Measurements from ENCODE around the gene TAF9B. TPM values are rescaled to one million over a fixed set of nuclear protein-coding genes. Genes with fewer than 3 reads are reported as not detected.
A peak's percentile ranks its signal among the peaks of the same experiment; 100 is the strongest.
"Not testable (repeated sequence)": the region's sequence is repeated elsewhere in the genome, so short reads cannot be mapped to it uniquely, and the experiment has no call there.

Gene TAF9B
- total RNA-seq, 1 donor from 2014 or later: 15.3 TPM

DNA sequence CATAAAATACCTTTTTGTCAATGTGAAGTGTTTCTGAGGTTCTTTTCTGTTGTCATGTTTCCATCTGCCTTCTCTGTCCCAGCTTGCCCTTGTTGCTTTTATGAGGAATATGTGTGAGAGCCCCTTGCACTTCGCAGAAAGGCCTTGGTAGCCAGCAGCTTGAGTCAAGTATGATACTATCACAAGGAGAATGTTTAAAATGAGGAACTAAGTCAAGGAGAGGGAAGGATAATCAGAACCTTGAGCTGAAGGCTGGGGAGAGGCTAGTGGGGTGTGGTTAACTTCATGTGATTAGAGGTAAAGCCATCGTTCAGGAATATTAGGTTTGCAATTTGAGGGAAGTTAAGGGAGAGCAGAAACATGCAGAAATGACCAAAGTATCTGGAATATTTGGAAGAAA, 22.7 kb downstream of the TAF9B start:
- DNase-seq (ENCODE audit: low spot score): no peak

- DNase-seq (ENCODE audit: low spot score): no peak
Observed at GRCh38 chrX:78116365-78116764, 23.1 kb downstream of the TAF9B start.

DNA sequence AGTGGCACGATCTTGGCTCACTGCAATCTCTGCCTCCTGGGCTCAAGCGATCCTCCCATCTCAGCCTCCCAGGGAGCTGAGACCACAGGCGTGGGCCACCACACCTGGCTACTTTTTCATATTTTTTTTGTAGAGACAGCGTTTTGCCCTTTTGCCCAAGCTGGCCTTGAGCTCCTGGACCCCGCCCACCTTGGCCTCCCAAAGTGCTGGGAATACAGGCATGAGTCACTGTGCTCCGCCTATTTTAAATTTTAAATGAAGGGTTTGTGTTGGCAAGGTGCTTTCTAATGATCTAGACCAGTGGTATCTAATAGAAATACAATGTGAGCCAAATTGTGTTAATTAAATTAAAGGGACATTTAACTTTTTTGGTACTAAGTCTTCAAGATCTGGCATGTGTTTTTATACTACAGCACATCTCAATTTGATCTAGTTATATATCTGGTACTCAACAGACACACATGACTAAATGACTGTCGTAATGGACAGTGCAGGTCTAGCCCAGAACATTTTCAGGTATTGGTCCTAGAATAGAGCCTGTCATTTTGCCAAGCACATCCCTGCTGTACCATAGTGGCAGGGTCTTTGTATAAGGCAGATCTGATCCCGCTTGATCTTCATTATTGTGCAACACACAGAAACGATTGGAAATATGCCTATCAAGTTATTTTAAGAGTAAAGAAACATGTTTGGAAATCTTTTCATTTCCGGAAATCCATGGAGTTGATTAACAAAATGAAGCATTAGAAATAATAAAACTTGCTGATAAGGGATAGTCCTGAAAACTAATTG, 28.1 kb downstream of the TAF9B start:
- no peak for DNase-seq (ENCODE audit: low spot score)

DNA sequence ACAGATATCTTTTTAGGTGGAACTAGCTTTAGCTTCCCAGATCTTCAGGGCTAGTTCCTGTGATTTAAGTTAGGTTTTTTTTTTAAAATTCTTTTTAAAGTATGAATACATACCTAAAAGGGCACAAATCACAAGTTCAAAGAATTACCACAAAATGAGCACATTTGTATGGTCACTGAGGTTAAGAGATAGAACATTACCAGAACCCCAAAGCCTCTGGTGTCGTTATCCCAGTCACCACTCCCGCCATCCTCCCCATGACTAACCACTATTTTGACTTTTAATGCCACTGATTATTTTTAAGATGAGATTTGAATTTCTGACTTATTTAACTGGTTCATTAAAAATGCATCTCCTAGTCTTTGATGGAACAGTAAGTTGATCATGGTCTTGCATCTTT, 30.0 kb downstream of the TAF9B start:
- no peak for DNase-seq (ENCODE audit: low spot score)

DNA sequence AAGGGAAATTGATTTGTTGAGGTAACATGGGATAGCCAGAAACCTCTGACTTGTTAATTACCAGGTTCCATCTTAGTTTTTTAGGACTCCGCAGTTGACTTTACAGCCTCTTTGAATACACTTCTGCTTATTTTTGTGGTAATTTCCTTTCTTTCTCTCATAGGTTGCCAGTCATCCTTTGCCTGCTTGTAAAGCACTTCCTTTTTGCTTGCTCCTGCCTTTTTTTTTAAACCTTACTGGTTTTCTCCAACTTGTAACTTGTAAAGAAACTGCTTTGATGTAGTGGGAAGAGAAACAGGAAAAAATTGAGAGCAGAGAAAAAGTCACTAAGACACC, 32.8 kb downstream of the TAF9B start:
- no peak for DNase-seq (ENCODE audit: low spot score)

DNA sequence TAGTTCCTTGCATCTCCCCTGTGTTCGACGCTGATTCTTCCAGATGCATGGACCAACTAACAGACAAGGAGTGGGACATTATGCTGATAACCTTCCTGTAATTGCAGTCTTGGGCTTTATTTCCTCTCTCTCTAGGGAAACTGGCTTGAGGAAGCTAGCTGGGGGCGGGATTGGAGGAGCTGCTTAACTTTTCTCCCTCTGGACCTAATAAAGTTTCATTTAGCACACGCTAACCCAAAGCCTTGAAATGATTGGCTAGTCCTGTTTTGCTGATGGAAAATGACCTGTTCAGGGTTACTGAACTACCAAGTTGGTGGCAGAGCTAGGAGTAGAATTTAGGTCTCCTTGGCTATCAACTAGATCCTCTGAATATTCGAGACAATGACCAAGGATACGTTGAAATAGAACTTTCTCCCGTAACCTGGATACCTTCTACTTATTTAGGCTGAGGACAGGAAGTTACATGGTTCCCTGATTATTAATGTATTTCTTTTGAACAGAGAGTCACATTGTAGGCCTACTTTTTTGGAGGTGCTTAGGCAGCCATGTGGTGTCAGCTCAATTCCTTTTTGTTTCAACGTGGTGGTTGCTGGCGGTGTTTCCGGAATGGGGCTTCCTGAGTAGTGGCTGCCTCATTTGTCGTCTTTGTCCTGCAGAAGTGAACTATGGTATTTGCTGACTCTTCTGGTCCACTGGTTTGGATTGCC, 33.4 kb downstream of the TAF9B start:
- no peak for DNase-seq (ENCODE audit: low spot score)

DNA sequence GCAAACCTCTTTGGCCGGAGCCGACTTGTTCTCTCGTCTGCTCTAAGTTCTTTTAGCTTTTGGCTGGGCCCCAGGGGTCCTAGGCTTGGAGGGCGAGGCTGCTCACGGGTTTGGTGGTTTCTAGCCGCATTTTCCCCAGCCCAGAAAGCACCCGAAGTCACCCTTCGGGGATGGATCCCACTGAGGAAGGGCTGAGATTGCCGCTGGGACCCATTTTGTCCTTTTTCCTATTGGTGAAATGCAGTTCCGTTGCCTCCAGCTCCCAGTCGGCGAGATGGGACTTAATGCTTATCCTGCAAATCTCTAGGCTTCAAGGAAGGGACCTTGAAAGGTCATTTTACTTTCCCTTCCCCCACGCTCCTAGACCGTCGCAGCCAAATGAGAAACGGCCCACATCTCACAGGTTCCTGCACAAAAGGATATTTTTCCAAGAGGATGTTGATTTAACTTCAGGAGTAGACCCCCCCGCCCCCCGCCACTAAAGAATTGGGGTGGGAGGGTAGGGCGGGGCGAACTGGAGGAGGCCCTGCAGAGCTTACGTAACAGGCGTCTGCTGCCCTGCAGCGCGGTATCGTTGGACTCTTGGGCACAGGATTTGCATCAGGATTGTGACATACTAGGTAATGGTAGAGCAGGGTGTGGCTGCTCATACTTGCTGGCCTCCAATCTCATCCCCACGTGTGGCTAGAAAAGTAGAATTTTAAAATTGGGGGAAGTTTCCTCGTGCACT, 34.8 kb downstream of the TAF9B start:
- no peak for DNase-seq (ENCODE audit: low spot score)

DNA sequence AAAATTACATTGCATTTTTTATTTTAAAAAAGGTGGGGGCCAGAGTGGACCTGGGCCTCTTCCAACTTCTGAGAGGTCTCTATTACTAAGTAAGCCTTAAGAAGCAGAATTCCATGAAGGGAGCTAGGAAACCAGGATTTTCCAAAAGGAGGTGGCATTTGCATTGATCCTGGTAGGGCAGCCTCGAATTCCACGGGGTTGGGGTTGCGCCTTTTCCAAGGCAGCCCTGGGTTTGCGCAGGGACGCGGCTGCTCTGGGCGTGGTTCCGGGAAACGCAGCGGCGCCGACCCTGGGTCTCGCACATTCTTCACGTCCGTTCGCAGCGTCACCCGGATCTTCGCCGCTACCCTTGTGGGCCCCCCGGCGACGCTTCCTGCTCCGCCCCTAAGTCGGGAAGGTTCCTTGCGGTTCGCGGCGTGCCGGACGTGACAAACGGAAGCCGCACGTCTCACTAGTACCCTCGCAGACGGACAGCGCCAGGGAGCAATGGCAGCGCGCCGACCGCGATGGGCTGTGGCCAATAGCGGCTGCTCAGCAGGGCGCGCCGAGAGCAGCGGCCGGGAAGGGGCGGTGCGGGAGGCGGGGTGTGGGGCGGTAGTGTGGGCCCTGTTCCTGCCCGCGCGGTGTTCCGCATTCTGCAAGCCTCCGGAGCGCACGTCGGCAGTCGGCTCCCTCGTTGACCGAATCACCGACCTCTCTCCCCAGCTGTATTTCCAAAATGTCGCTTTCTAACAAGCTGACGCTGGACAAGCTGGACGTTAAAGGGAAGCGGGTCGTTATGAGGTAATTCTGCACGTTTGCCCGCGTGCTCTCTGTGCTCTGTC, 35.6 kb downstream of the TAF9B start, which contains the start of gene PGK1:
TSS of gene PGK1 (plus strand) at position 626 of the 824 bp plus-strand sequence. CDS start at position 719, 93 bp downstream.
- DNase-seq (ENCODE audit: low spot score): peak; percentile 97

DNA sequence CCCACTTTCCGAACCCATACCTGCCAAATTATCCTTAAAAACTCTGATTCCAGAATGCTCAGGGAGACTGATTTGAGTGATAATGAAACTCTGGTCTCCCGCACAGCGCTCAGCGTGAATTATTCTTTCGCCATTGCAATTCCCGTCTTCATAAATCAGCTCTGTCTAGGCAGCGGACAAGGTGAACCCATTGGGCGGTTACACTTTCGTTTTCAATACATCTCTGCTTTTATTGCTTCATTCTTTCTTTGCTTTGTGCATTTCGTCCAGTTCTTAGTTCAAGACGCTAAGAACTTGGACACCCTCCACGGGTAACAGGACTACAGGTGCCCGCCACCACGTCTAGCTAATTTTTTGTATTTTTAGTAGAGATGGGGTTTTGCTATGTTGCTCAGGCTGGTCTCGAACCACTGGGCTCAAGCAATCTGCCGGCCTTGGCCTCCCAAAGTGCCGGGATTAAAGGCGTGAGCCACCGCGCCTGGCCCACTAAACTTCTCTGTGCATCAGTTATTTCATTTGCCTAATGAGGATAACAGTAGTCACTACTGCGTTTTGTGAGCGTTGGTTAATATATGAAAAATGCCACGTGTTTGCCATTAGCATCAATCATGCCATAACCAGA, 36.3 kb downstream of the TAF9B start:
- no peak for DNase-seq (ENCODE audit: low spot score)

DNA sequence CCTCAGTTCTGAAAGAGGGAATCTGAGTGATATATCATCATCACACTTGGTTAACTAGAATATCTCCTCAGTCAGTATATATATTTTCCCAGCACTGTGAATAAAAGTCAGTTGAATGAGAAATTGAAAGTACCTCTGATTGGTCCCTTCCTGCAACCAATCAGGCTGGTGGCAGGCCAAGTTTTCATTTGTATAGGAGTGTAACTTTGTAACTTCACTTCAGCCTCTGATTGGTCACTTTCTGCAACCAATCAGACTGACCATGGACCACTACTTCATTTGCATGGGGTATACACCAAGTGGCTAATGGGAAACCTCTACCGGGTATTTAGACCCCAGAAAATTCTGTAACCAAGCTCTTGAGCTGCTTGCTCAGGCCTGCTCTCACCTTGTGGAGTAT, 37.4 kb downstream of the TAF9B start:
- DNase-seq (ENCODE audit: low spot score): no peak

- DNase-seq (ENCODE audit: low spot score): no peak
Observed at GRCh38 chrX:78098108-78098507, 41.3 kb downstream of the TAF9B start.

GRCh38 chrX:78092296-78092695, 47.2 kb downstream of the TAF9B start:
- no peak for DNase-seq (ENCODE audit: low spot score)

DNA sequence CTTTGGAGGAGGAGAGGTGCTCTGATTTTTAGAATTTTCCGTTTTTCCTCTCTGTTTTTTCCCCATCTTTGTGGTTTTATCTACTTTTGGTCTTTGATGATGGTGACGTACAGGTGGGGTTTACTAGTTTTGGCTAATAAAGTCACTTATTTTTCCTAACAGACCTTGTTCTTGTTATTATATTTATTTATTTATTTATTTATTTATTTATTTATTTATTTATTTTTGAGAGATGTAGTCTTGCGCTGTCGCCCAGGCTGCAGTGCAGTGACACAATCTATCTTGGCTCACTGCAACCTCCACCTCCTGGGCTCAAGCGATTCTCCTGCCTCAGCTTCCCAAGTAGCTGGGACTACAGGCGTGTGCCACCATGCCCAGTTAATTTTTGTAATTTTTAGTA, 58.0 kb downstream of the TAF9B start:
- not testable (repeated sequence) for DNase-seq (ENCODE audit: low spot score)

Other genes with a start within 250 kb of the TAF9B start
- gene MAGT1, start 244.2 kb downstream of the TAF9B start, total RNA-seq: 56.5 TPM
- gene COX7B, start 240.2 kb downstream of the TAF9B start, total RNA-seq: 225 TPM
- gene ATP7A, start 229.0 kb downstream of the TAF9B start, total RNA-seq: 9.2 TPM
- not detected for gene PGAM4, start 170.0 kb downstream of the TAF9B start, total RNA-seq
- 339 TPM for gene PGK1, start 35.4 kb downstream of the TAF9B start, total RNA-seq
- 4.7 TPM for gene CYSLTR1, start 188.0 kb upstream of the TAF9B start, total RNA-seq

Data from mesenteric fat pad (tissue), 1 donor.